ENCODE results near the gene MYH9. TPM values are rescaled to one million over a fixed set of nuclear protein-coding genes. Genes with fewer than 3 reads are reported as not detected.

The MYH9 gene
- total RNA-seq, 4 donors from 2014 or later = 361 to 406 (median 386) TPM

GRCh38 chr22:36355894-36356293, 31.9 kb downstream of the MYH9 start:
- H3K27ac ChIP-seq = peak overlapping the region; percentile 61 to 90 (median 80)
- DNase-seq (ENCODE audit: low spot score in 2 of 2) = no peak
- no peaks in the 10 kb centered on the region for H3K9me3 ChIP-seq
- peaks cover 4 to 93% (median 81%) of the 10 kb centered on the region in 4 donors for H3K4me1 ChIP-seq
- no peaks in the 10 kb centered on the region for H3K27me3 ChIP-seq
- 71 to 85% methylated on average over 6 of the region's 6 CpGs for WGBS, 2 donors
- H3K4me3 ChIP-seq = no peak overlapping the region
- H3K36me3 ChIP-seq = peaks cover 0 to 4% (median 0%) of the 10 kb centered on the region in 3 donors
- TF ChIP-seq CTCF (IDR thresholded peaks at IDR 0.05) = no peak
- no peak for TF ChIP-seq EP300 (IDR thresholded peaks at IDR 0.05)
- TF ChIP-seq POLR2A (IDR thresholded peaks at IDR 0.05) = no peak

- DNase-seq (ENCODE audit: low spot score in 2 of 2) = no peak
- Histone ChIP-seq H3K36me3 (peaks cover 0 to 4% (median 0%) of the 10 kb centered on the region in 3 donors), H3K9me3 (no peaks in the 10 kb centered on the region), H3K4me3 (no peak overlapping the region), H3K27me3 (no peaks in the 10 kb centered on the region), H3K27ac (peak overlapping the region; percentile 61 to 90 (median 80)), H3K4me1 (peaks cover 6 to 94% (median 81%) of the 10 kb centered on the region in 4 donors)
- 29 to 44% methylated on average over 6 of the region's 6 CpGs for WGBS, 2 donors
- TF ChIP-seq POLR2A (IDR thresholded peaks at IDR 0.05) (no peak), CTCF (IDR thresholded peaks at IDR 0.05) (no peak), EP300 (IDR thresholded peaks at IDR 0.05) (peak in 1 of 2 donors; percentile 6)
Measured at GRCh38 chr22:36355362-36355761, 32.4 kb downstream of the MYH9 start.

GRCh38 chr22:36352803-36353507, 34.8 kb downstream of the MYH9 start:
- peak in 1 of 5 experiments; percentile 13 for TF ChIP-seq CTCF (IDR thresholded peaks at IDR 0.05)
- peak; percentile 11 to 79 for TF ChIP-seq EP300 (IDR thresholded peaks at IDR 0.05)
- TF ChIP-seq POLR2A (IDR thresholded peaks at IDR 0.05) = no peak
- Histone ChIP-seq H3K4me1 (peaks cover 6 to 95% (median 72%) of the 10 kb centered on the region in 4 donors), H3K9me3 (no peaks in the 10 kb centered on the region), H3K36me3 (peaks cover 0 to 10% (median 0%) of the 10 kb centered on the region in 3 donors), H3K27ac (peak overlapping the region; percentile 72 to 90 (median 80)), H3K27me3 (no peaks in the 10 kb centered on the region), H3K4me3 (no peak overlapping the region)
- peak; percentile 81 to 82 for DNase-seq (ENCODE audit: low spot score in 2 of 2)
- 24 to 25% methylated on average over 16 of the region's 16 CpGs for WGBS, 2 donors

GRCh38 chr22:36351921-36352802, 35.6 kb downstream of the MYH9 start:
- no peak for DNase-seq (ENCODE audit: low spot score in 2 of 2)

More at GRCh38 chr22:36351921-36352802, 35.6 kb downstream of the MYH9 start:
- Histone ChIP-seq H3K36me3 (peaks cover 0 to 12% (median 0%) of the 10 kb centered on the region in 3 donors), H3K27ac (peak overlapping the region; percentile 72 to 90 (median 80)), H3K27me3 (no peaks in the 10 kb centered on the region), H3K9me3 (no peaks in the 10 kb centered on the region), H3K4me1 (peaks cover 6 to 92% (median 70%) of the 10 kb centered on the region in 4 donors), H3K4me3 (peak overlapping the region in 1 of 4 donors; percentile 4)
- TF ChIP-seq EP300 (IDR thresholded peaks at IDR 0.05) (no peak), POLR2A (IDR thresholded peaks at IDR 0.05) (no peak), CTCF (IDR thresholded peaks at IDR 0.05) (no peak)
- 37 to 50% methylated on average over 16 to 21 of the region's 22 CpGs for WGBS, 2 donors
